ENCODE data around the gene CLRN3. TPM values are rescaled to one million over a fixed set of nuclear protein-coding genes. Genes with fewer than 3 reads are reported as not detected.

The CLRN3 gene
- total RNA-seq, 2 donors from 2014 or later: 0.26 TPM; not detected in 1

- WGBS, 2 donors: 78% methylated on average over 4 of the region's 4 CpGs
- H3K4me1 ChIP-seq: no peaks in the 10 kb centered on the region
- no peak overlapping the region for H3K27ac ChIP-seq
- H3K9me3 ChIP-seq: no peaks in the 10 kb centered on the region
- H3K4me3 ChIP-seq: no peak overlapping the region
- no peaks in the 10 kb centered on the region for H3K36me3 ChIP-seq (replicated peaks in 1 of 2; ENCODE audit: insufficient read depth in 1 of 2, low read depth in 2 of 2)
- no peak for ATAC-seq
- TF ChIP-seq POLR2A (IDR thresholded peaks at IDR 0.05): no peak
- TF ChIP-seq CTCF (IDR thresholded peaks at IDR 0.05): no peak
- DNase-seq: no peak
- H3K27me3 ChIP-seq: no peaks in the 10 kb centered on the region
- intact Hi-C loops (cut with DNase I): no loop called here
These were observed 22.6 kb upstream of the CLRN3 start for GRCh38 chr10:127915324-127915723.

GRCh38 chr10:127913368-127913759 is 20.6 kb upstream of the CLRN3 start:
- no peaks in the 10 kb centered on the region for H3K4me1 ChIP-seq
- H3K36me3 ChIP-seq (replicated peaks in 1 of 2; ENCODE audit: insufficient read depth in 1 of 2, low read depth in 2 of 2): no peaks in the 10 kb centered on the region
- TF ChIP-seq POLR2A (IDR thresholded peaks at IDR 0.05) (no peak), CTCF (IDR thresholded peaks at IDR 0.05) (no peak)
- WGBS, 2 donors: 79 to 94% methylated on average over 8 of the region's 8 CpGs
- no peaks in the 10 kb centered on the region for H3K9me3 ChIP-seq
- ATAC-seq: no peak
- H3K4me3 ChIP-seq: no peak overlapping the region
- no peaks in the 10 kb centered on the region for H3K27me3 ChIP-seq
- no peak for DNase-seq
- no peak overlapping the region for H3K27ac ChIP-seq
- intact Hi-C loops (cut with DNase I): no loop called here

GRCh38 chr10:127912607-127913367 is 20.0 kb upstream of the CLRN3 start:
- ATAC-seq: no peak
- Histone ChIP-seq H3K27ac (no peak overlapping the region), H3K36me3 (replicated peaks in 1 of 2; ENCODE audit: insufficient read depth in 1 of 2, low read depth in 2 of 2) (no peaks in the 10 kb centered on the region), H3K4me1 (peaks cover 3% of the 10 kb centered on the region), H3K4me3 (no peak overlapping the region), H3K27me3 (no peaks in the 10 kb centered on the region), H3K9me3 (no peaks in the 10 kb centered on the region)
- DNase-seq: no peak
- WGBS, 2 donors: 84 to 85% methylated on average over 12 of the region's 12 CpGs
- intact Hi-C loops (cut with DNase I): no loop called here
- TF ChIP-seq POLR2A (IDR thresholded peaks at IDR 0.05): no peak
- TF ChIP-seq CTCF (IDR thresholded peaks at IDR 0.05): no peak

- no peak overlapping the region for H3K4me3 ChIP-seq
- H3K4me1 ChIP-seq: peaks cover 12% of the 10 kb centered on the region
- ATAC-seq (no peak), DNase-seq (no peak)
- no peak overlapping the region for H3K27ac ChIP-seq
- no peak for TF ChIP-seq POLR2A (IDR thresholded peaks at IDR 0.05)
- TF ChIP-seq CTCF (IDR thresholded peaks at IDR 0.05): no peak
- H3K27me3 ChIP-seq: no peaks in the 10 kb centered on the region
- H3K9me3 ChIP-seq: no peaks in the 10 kb centered on the region
- no peaks in the 10 kb centered on the region for H3K36me3 ChIP-seq (replicated peaks in 1 of 2; ENCODE audit: insufficient read depth in 1 of 2, low read depth in 2 of 2)
- intact Hi-C loops (cut with DNase I): no loop called here
- WGBS, 2 donors: 57 to 84% methylated on average over 4 of the region's 4 CpGs
These were observed 19.1 kb upstream of the CLRN3 start for GRCh38 chr10:127911867-127912257.
